Right lobe of liver (tissue), 6 donors: ENCODE measurements around the gene THSD7A. TPM values are rescaled to one million over a fixed set of nuclear protein-coding genes. Genes with fewer than 3 reads are reported as not detected.
A peak's percentile ranks its signal among the peaks of the same experiment; 100 is the strongest.

Experiments
- ATAC-seq, 4 donors: fragments of 200-7000 bp; cut with Tn5 transposase; one replicate each; pipeline ENCODE4 v1.9.1; 2020; ENCODE audit warnings: mild to moderate bottlenecking in 4 of 4, moderate library complexity in 4 of 4
- DNase-seq, 3 donors: peaks; one replicate each; pipeline ENCODE4 v3.0.0-alpha.2; 2020
- H3K27ac ChIP-seq, 3 donors: fragments of 200-600 bp; one replicate each; pipeline ENCODE4 v1.8.0; 2022
- H3K27me3 ChIP-seq, 2 donors: fragments of 200-600 bp; one replicate each; pipeline ENCODE4 v1.8.0; 2022
- H3K36me3 ChIP-seq, 4 donors: fragments of 200-600 bp; sonication (generic) in 1 of 4; one replicate each; pipeline versions ENCODE4 v1.5.1 to v1.8.0; 2017 to 2022; ENCODE audit warnings: control low read depth in 1 of 4
- H3K4me1 ChIP-seq, 4 donors: fragments of 200-600 bp; sonication (generic) in 1 of 4; one replicate each; pipeline versions ENCODE4 v1.5.1 to v1.8.0; 2017 to 2022; ENCODE audit warnings: control low read depth in 1 of 4
- H3K4me3 ChIP-seq, 3 donors: fragments of 200-600 bp; one replicate each; pipeline ENCODE4 v1.8.0; 2022
- H3K9me3 ChIP-seq, 4 donors: fragments of 200-600 bp; sonication (generic) in 1 of 4; one replicate each; pipeline versions ENCODE4 v1.5.1 to v1.8.0; 2017 to 2022; ENCODE audit warnings: control low read depth in 1 of 4
- CTCF ChIP-seq, 4 donors: fragments of 200-600 bp in 3 of 4; fragments of 450-650 bp in 1 of 4; IDR thresholded peaks; one replicate each; pipeline versions ENCODE4 v1.5.1 to v1.8.0; 2016 to 2022; ENCODE audit warnings: antibody characterized with exemption in 4 of 4, mild to moderate bottlenecking in 2 of 4
- POLR2A ChIP-seq: fragments of 450-650 bp; IDR thresholded peaks from one replicate; pipeline ENCODE4 v1.6.1; 2017; ENCODE audit warnings: antibody characterized with exemption, mild to moderate bottlenecking
- WGBS: methylation state at CpG from one replicate; pipeline ENCODE4 v1.1.6; 2018; ENCODE audit warnings: low coverage, low lambda C conversion rate; ENCODE audit not compliant: insufficient coverage; ENCODE audit errors: missing lambda C conversion rate; 5-methylcytosine and 5-hydroxymethylcytosine counted together
- intact Hi-C, 2 donors: fragments of 100-400 bp; cut with DNase I; formaldehyde crosslinking; loops; one replicate each; pipeline versions ENCODE4 v1.11.2 to v1.14.1; 2022
- long read RNA-seq: library from polyadenylated mRNA; unstranded; transcript quantifications from one replicate; pipeline ENCODE4 v2.0.0, GENCODE V29; 2019
- total RNA-seq, 6 experiments: library from RNA; depleted of rRNA in 2 of 6; stranded (reverse); fragments of >200 nt in 2 of 6; fragmentation: NEBNext Ultra II Directional in 3 of 6; extraction: Animal tissue kit (Norgen Biotek cat#: 25700) in 3 of 6; gene quantifications; one replicate each; pipeline versions ENCODE4 v1.1.0 to v1.2.4, GENCODE V29; 2016 to 2023
- donor health status: DM: no; HTN: yes; CAD: no.
- donor health status: DM: no; HTN: no; CAD: no.
- donor health status: DM: no; HTN: no; CAD: no.
- donor health status: DM: no; HTN: yes; CAD: no.
- donor health status: DM: no; HTN: yes; CAD: no.

THSD7A gene
- total RNA-seq, result 1 to 10 TPM; 1.1 to 2.5 (median 1.4) TPM
- long read RNA-seq, result 0 reads

- Histone ChIP-seq H3K4me3 (peak within 1 kb of the TSS; percentile 50 to 64 (median 53)), H3K36me3 (no peaks in the 10 kb centered on the region), H3K27me3 (no peaks in the 10 kb centered on the region), H3K4me1 (no peaks in the 10 kb centered on the region), H3K9me3 (no peaks in the 10 kb centered on the region), H3K27ac (peak within 1 kb of the TSS; percentile 15 to 55 (median 30))
- DNase-seq (peak; percentile 64 to 68 (median 67)), ATAC-seq (peak; percentile 92 to 97 (median 96))
- 6% methylated on average over 29 of the region's 62 CpGs for WGBS
- TF ChIP-seq POLR2A (no peak), CTCF (IDR thresholded peaks at IDR 0.05) (peak in 3 of 4 donors; percentile 25 to 31 (median 29))
- intact Hi-C loops, result no loop called here
Measured at GRCh38 chr7:11831736-11832495, at the start of gene THSD7A. THSD7A (minus strand) TSS chr7:11832198; CDS start chr7:11831946, 252 bp downstream.

GRCh38 chr7:11881680-11882079 lies 49.7 kb upstream of the THSD7A start:
- ATAC-seq (no peak), DNase-seq (no peak)
- H3K36me3 ChIP-seq, result no peaks in the 10 kb centered on the region
- H3K4me3 ChIP-seq, result no peak overlapping the region
- H3K9me3 ChIP-seq, result no peaks in the 10 kb centered on the region
- H3K27me3 ChIP-seq, result no peaks in the 10 kb centered on the region
- TF ChIP-seq CTCF (IDR thresholded peaks at IDR 0.05), result no peak
- no peak for TF ChIP-seq POLR2A
- intact Hi-C loops, result no loop called here
- no peak overlapping the region for H3K27ac ChIP-seq
- 68% methylated on average over 5 of the region's 5 CpGs for WGBS
- H3K4me1 ChIP-seq, result no peaks in the 10 kb centered on the region

GRCh38 chr7:11875635-11876034 lies 43.6 kb upstream of the THSD7A start:
- 48% methylated on average over 1 of the region's 1 CpG for whole genome bisulfite sequencing
- Histone ChIP-seq H3K36me3 (no peaks in the 10 kb centered on the region), H3K4me1 (no peaks in the 10 kb centered on the region), H3K27me3 (no peaks in the 10 kb centered on the region), H3K27ac (no peak overlapping the region), H3K4me3 (no peak overlapping the region), H3K9me3 (no peaks in the 10 kb centered on the region)
- DNase-seq (no peak), ATAC-seq (no peak)
- intact Hi-C loops, result no loop called here
- TF ChIP-seq POLR2A (no peak), CTCF (IDR thresholded peaks at IDR 0.05) (no peak)

GRCh38 chr7:11865671-11866070 lies 33.7 kb upstream of the THSD7A start:
- Histone ChIP-seq H3K36me3 (no peaks in the 10 kb centered on the region), H3K27ac (no peak overlapping the region), H3K27me3 (no peaks in the 10 kb centered on the region), H3K4me3 (no peak overlapping the region), H3K9me3 (no peaks in the 10 kb centered on the region), H3K4me1 (no peaks in the 10 kb centered on the region)
- WGBS, result 73% methylated on average over 2 of the region's 2 CpGs
- intact Hi-C loops, result no loop called here
- no peak for DNase-seq
- TF ChIP-seq POLR2A, result no peak
- no peak for TF ChIP-seq CTCF (IDR thresholded peaks at IDR 0.05)
- no peak for ATAC-seq
